CD4-positive, alpha-beta T cell treated with Interleukin-17A for 1 hour (primary cell): ENCODE data around the gene GID4.

Source experiments
- DNase-seq: peaks from one replicate; pipeline ENCODE4 v3.0.0-alpha.2; 2020

The GID4 gene

DNA sequence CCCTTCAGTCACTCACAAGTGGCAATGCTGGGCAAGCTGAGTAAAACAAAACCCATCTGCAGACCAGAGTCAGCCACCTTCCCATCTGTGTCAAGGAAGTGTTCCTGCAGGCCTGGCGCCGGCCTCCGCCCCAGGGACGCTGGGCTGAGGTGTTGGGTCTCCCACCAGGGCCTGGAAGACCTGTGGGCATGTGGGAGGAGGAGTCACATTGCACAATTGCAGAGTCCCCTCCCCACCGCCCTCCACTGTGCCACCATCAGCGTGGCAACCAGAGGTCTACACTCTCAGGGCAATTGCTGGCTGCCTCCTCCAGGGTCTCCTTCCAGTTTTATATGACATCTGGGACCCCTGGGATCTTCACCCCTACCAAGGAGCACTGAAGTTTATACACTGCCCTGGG lies 66.4 kb downstream of the GID4 start:
- DNase-seq: no peak

DNA sequence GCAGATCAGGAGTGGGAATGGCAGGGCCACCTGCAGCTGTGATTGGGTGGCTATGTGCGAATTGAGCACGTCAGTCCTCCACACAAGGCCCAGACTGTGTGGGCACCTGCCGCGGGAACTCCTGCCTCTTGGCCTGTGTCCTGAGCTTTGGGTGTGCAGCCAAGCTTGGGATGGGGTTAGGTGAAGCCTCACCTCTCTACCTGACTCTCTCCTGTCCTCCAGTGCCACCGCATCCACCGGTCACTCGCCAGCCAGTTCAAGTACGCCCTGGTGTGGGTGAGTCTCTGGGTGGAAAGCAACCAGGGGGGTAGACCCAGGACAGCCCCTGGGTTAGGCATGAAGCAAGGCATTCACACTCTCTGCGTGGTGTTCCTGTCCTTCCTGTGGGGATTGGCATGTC lies 67.0 kb downstream of the GID4 start:
- DNase-seq: no peak

DNA sequence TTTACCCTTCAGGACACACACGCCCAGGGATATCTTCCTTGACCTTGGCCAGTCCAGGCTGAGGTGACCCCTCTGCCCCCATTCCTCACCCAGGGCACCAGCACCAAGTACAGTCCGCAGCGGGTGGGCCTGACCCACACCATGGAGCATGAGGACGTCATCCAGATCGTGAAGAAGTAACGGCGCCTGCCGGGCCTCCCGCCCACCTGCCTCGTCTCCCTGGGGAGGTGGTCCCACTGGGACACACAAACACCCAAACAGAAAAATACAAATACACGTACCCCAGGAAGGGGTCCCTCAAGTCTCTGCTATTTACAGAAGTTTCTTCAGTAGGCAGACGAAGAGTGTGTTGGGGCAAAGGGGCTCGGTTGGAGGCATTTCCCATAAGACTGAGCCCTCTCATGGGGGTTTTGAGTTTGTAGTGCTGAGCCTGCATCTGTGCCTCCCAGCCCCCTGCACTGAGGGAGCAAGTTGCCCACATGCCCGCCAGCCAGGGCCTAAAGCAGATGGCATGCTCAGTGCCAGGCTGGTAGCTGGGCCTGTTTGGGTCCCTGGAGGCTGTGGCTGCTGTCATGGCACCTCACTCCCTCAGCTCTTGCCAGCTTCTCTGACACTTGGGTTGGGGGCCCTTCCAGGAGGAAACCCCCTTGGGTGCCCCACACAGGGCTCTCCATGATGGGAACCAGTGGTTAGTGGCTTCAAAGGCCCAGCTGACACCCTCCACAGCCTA lies 68.0 kb downstream of the GID4 start:
- no peak for DNase-seq

DNA sequence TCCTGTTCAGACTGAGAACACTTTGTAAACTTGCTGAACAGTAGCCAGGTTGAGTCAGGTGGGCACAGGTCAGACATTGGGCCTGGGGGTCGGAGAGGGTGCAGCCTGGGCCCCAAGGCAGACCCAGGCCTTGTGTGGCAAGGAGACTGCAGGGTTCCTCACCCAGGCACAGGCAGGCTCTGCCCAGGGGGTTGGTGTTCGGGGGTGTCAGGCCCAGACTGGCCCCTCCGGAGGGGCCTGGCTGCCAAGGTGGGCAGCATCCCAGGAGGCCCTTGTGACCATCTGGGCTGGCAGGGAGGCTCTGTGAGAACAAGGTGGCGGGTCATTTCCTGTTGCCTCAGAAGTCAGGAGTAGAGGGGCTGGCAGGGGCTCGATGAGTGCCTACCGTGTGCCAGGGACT lies 68.8 kb downstream of the GID4 start:
- no peak for DNase-seq

DNA sequence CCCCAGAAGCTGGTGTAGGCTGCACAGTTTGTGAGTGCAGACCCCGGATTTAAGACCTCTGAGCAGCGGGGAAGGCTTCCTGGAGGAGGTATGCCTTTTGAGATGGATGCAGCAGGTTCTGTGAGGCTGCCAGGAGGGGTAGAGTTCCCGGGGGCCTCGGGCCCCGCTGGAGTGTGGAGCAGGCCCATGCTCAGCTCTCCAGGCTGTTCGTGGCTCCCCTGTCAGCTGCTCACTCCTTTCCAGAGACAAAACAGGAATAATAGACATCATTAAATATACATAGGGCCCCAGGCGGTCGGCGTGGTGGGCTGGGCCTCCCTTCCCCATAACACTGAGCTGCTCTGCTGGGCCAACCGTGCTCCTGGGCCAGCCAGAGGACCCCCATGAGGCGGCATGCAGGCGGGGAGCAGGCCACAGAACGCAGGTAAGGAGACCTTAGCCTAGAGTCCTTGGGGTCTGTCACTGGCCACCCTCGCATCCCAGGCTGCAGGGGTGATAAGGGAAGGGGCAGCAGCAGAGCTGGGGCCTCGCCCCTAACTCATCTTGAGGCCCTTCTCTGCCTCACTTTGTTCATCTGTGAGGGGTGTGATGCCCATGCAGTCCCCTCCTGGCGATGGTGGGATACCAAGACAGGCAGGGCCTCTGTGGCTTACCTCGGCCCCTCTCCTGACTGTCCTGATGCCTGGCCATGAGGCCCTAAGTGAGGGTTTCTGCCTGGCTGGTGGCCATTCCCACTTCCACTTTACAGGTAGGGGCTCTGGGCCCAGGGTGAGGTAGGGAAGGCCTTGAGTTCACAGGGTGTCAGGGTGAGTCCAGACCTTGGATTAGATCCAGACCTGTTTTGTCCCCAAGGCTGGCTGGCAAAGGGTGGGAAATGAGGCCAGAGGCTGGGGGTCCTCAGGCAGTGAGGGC lies 69.4 kb downstream of the GID4 start, which contains the start of gene MYO15A:
Gene MYO15A, plus strand, starts transcription at position 356 of the 912 bp plus-strand sequence. CDS start 10,045 bp downstream, outside the sequence.
- DNase-seq: no peak

DNA sequence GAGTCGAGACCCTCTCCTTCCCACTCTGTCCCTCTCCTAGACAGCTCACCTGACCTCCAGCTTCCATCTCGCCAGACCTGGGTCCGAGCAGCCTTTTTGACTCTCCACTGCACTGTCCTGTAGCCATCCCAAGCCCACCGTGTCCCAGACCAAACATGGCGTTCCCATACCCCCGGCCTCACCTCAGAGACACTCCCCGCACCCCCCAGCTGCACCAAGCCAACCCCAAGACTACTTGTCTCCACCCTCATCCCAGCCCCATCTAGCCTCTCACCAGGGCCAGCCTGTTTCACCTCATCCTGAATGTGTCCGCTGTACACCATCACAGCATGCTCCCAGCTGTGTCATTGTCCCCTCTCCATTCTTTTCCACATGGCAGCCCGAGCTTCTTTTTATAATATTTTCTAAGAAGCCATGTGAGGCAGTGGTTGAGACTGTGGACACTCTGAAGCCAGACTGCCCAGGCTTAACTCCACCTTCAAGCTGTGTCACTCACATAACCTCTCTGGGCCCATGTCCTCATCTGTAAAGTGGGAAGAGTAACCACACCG lies 70.8 kb downstream of the GID4 start:
- DNase-seq: no peak

DNA sequence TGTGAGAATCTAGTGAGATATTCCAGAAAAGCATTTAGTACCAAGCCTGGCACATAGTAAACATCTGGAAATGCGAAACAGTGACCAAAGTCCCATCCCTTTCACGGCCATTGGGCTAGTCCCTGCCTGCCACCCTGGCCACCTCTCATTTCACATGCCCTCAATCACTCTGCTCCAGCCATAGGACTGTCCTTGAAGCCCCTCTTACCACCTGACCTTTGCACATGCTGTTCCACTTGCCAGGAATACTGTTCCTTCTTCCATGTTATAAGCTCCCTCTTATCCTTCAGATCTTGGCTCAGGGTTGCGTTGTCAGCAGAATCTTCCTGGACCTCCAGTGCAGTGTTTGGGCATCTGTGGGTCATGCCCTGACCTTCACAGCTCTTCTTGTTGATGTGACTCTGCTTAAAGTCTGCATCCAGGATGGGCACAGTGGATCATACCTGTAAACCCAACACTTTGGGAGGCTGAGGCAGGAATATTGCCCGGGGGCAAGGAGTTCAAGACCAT lies 71.5 kb downstream of the GID4 start:
- no peak for DNase-seq

DNA sequence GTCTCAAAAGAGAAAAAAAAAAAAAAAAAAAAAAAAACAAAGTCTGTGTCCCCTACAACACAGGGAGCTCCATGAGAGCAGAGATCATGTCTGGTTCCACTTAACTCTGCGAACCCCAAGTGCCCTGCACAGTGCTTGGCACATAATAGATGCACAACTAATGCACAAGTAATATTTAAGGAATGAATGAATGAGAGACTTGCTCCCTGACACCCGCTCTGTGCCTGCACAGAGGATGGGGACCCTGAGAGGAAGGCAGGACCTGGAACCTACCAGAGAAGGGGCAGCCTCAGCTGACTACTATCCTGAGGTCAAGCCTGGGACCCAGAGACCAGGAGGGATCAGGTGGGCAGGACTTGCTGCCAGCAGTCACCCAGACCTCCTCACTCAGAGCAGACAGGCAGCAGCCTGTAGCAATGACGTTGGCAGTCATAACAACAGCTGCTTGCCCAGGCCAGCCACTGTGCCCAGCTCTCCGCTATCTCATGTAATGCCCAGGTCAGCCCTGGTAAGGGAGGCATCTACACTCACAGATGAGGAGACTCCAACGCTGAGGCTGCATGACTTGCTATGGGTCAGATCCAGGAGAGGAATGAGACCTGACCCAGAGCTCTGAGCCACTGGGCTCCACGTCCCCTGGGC lies 72.2 kb downstream of the GID4 start:
- DNase-seq: no peak

DNA sequence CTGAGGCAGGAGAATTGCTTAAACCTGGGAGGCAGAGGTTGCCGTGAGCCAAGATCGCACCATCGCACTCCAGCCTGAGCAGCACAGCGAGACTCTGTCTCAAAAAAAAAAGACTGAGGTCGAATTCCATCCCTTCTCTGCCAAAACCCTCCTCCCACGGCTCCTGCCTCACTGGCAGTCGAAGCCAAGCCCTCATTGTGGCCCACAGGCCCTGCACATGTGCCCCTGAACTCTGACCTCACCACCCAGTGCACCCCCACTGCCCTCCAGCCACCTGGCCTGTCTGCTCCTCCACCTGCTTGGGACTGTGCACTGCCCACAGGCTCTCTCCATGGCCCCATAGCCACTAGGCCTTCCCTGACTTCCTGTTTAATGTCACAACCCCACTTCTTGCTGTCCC lies 76.3 kb downstream of the GID4 start:
- DNase-seq: no peak

DNA sequence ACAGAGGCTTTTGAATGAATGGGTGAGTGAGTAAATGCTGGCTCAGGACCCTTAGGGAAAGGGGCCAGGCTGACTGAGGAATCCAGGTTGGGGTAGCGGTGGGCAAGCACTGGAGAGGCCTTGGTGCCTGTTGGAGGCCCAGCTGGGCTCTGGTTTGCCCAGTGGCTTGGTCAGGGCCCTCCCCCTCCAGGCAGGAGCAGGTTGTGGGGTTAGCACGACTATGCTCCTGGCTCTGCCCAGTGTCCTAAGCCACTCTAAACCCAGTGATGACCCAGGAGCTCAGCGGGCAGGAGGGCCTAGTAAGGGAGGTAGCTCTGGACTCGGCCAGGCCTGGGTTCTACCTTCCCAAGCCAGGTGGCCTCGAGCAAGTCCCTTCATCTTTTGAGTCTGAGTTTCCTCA lies 76.9 kb downstream of the GID4 start:
- DNase-seq: no peak

DNA sequence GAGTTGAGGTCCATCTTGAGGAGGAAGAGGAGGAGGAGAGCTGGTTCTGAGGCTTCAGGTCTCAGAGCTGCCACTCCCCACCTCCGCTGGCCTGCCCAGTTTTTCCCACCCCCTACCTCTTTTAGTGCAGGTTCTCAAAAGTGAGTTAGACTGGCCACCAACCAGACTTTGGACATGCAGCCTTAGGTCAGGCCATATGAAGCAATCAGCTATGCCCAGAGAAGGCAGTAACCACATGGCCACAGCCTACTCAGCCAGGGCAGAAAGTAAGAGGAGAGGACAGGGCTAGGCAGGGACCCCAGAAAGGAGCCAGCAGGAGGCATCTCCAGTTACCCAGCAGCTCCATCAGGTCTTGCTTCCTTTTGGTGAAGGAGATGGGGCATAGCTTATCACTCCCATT lies 78.3 kb downstream of the GID4 start:
- DNase-seq: no peak
